Measurements from ENCODE around the gene VEGFD. TPM values are rescaled to one million over a fixed set of nuclear protein-coding genes. Genes with fewer than 3 reads are reported as not detected.

VEGFD gene
- total and polyA plus RNA-seq, 12 donors = 1.1 to 21.0 (median 4.4) TPM

DNA sequence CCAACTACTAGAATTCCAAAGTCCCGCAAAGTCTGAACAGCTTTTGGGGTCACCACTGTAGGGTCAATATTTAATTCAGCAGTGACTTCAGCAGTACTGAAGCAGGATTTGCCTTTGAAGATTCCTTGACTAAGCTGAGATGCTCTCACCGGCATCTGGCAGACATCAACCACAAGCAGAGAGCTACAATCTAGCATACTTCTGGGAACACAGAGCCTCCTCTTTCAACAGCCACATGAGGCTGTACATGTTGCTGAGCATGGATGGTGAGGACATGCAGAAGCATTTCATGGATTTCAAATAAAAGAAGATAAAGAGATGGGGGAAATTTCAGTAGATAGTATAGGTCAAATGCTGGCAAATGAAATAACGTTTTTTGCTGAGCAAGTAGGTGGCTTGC, 62.1 kb downstream of the VEGFD start:
- ATAC-seq = peak in 1 of 8 donors; percentile 50
- intact Hi-C loops (cut with DNase I) = no loop called here
- no peaks in the 10 kb centered on the region for H3K9me3 ChIP-seq
- WGBS, 2 donors = 59 to 64% methylated on average over 3 of the region's 3 CpGs
- TF ChIP-seq, protein P1, sequence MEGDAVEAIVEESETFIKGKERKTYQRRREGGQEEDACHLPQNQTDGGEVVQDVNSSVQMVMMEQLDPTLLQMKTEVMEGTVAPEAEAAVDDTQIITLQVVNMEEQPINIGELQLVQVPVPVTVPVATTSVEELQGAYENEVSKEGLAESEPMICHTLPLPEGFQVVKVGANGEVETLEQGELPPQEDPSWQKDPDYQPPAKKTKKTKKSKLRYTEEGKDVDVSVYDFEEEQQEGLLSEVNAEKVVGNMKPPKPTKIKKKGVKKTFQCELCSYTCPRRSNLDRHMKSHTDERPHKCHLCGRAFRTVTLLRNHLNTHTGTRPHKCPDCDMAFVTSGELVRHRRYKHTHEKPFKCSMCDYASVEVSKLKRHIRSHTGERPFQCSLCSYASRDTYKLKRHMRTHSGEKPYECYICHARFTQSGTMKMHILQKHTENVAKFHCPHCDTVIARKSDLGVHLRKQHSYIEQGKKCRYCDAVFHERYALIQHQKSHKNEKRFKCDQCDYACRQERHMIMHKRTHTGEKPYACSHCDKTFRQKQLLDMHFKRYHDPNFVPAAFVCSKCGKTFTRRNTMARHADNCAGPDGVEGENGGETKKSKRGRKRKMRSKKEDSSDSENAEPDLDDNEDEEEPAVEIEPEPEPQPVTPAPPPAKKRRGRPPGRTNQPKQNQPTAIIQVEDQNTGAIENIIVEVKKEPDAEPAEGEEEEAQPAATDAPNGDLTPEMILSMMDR (IDR thresholded peaks at IDR 0.05) = no peak
- H3K4me3 ChIP-seq = no peak overlapping the region
- H3K27me3 ChIP-seq = peaks cover 0 to 23% (median 0%) of the 10 kb centered on the region in 7 donors
- DNase-seq = no peak
- peaks cover 0 to 55% (median 0%) of the 10 kb centered on the region in 9 donors for H3K36me3 ChIP-seq
- H3K27ac ChIP-seq = peak overlapping the region in 2 of 10 donors; percentile 19 to 26
- H3K4me1 ChIP-seq = peaks cover 0 to 7% (median 0%) of the 10 kb centered on the region in 9 donors

DNA sequence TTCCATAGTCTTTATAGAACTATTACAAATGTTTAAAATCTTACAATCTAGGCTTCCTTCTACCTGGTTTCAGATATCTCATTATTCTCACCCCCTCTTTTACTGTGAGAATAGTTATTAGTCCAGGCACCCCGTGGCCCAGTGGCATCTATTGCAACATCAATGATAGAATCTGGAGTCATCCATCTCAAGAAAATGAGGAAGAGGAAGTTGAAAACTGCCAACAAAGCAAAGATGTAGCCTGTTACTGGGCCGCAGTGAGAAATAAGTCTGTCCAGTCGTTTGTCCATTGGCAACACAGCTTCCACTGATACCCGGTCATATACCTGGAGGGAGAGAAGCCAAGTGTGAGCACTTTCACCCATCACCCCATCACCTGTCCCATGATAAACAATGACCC, 62.8 kb downstream of the VEGFD start:
- WGBS, 2 donors = 71 to 90% methylated on average over 4 of the region's 4 CpGs
- Histone ChIP-seq H3K27me3 (peaks cover 0 to 21% (median 0%) of the 10 kb centered on the region in 7 donors), H3K9me3 (no peaks in the 10 kb centered on the region), H3K36me3 (peaks cover 0 to 55% (median 0%) of the 10 kb centered on the region in 9 donors), H3K27ac (no peak overlapping the region), H3K4me3 (no peak overlapping the region), H3K4me1 (peaks cover 0 to 7% (median 0%) of the 10 kb centered on the region in 9 donors)
- no peak for DNase-seq
- peak in 2 of 8 donors; percentile 25 to 27 for ATAC-seq
- TF ChIP-seq, protein P1 (IDR thresholded peaks at IDR 0.05) = no peak
- intact Hi-C loops (cut with DNase I) = no loop called here

DNA sequence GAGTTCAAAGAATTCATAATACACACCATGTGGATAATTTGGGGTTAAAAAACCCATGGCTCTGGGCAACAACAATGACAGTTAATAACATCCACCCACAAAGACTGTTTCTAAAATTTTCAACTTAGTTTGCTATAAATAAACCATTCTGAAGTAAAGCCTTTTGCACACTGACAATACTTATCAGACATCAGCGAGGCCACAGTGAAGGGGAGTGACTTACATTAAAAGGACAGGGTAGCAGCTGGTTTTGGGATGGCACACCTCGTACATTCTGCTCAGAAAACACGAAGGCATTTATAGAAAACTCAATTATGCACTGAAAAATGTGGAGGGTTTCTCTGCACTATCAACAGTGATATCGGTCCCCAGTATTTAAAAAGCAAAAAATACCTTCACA, 63.9 kb downstream of the VEGFD start:
- H3K4me1 ChIP-seq = peaks cover 0 to 7% (median 0%) of the 10 kb centered on the region in 9 donors
- H3K4me3 ChIP-seq = no peak overlapping the region
- WGBS, 2 donors = 45 to 53% methylated on average over 4 of the region's 4 CpGs
- intact Hi-C loops (cut with DNase I) = no loop called here
- DNase-seq = no peak
- H3K27me3 ChIP-seq = peaks cover 0 to 19% (median 0%) of the 10 kb centered on the region in 7 donors
- ATAC-seq = peak in 3 of 8 donors; percentile 41 to 64 (median 48)
- TF ChIP-seq, protein P1 (IDR thresholded peaks at IDR 0.05) = no peak
- H3K27ac ChIP-seq = peak overlapping the region in 5 of 10 donors; percentile 8 to 42 (median 35)
- no peaks in the 10 kb centered on the region for H3K9me3 ChIP-seq
- peaks cover 0 to 48% (median 0%) of the 10 kb centered on the region in 9 donors for H3K36me3 ChIP-seq

DNA sequence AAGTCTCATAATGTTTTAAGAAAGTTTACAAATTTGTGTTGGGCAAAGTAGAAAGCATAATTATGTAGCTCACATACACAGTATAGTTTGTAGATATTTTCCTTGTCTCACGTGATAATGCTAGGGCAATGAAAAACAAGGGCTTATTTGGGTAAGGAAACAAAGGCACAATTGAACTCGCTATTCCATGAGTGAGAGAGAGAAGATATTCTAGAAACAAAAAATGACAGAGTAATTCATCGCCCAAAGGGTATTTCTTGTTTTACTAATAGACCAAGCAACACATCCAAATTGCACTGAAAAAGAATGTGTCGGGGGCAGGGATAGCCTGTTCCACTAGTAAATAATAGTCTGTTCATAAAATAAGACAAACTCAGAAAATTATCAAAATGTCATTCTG, 65.1 kb downstream of the VEGFD start:
- TF ChIP-seq, protein P1 (IDR thresholded peaks at IDR 0.05) = no peak
- DNase-seq = no peak
- intact Hi-C loops (cut with DNase I) = no loop called here
- Histone ChIP-seq H3K36me3 (peaks cover 0 to 36% (median 0%) of the 10 kb centered on the region in 9 donors), H3K27me3 (peaks cover 0 to 12% (median 0%) of the 10 kb centered on the region in 7 donors), H3K4me1 (peaks cover 0 to 7% (median 0%) of the 10 kb centered on the region in 9 donors), H3K4me3 (no peak overlapping the region), H3K9me3 (no peaks in the 10 kb centered on the region), H3K27ac (peak overlapping the region in 1 of 10 donors; percentile 29)
- WGBS, 2 donors = 89 to 92% methylated on average over 4 of the region's 4 CpGs
- ATAC-seq = no peak

All from heart right ventricle (tissue), 16 donors.